Measurements from ENCODE around the gene SESN2.
A peak's percentile ranks its signal among the peaks of the same experiment; 100 is the strongest.

SESN2 gene

GRCh38 chr1:28280977-28281381 lies 21.7 kb downstream of the SESN2 start:
- H3K4me2 ChIP-seq: no peak overlapping the region
- H4K20me1 ChIP-seq: no peaks in the 10 kb centered on the region
- no peak for TF ChIP-seq Cebpa-rat (IDR thresholded peaks at IDR 0.05)
- no peak overlapping the region for H3K4me3 ChIP-seq
- no peak overlapping the region for H3K27ac ChIP-seq
- peaks cover 9% of the 10 kb centered on the region for H3K4me1 ChIP-seq
- H3K9ac ChIP-seq: no peak overlapping the region
- no peaks in the 10 kb centered on the region for H3K9me3 ChIP-seq
- H3K27me3 ChIP-seq: no peaks in the 10 kb centered on the region
- peaks cover 78% of the 10 kb centered on the region for H3K36me3 ChIP-seq

DNA sequence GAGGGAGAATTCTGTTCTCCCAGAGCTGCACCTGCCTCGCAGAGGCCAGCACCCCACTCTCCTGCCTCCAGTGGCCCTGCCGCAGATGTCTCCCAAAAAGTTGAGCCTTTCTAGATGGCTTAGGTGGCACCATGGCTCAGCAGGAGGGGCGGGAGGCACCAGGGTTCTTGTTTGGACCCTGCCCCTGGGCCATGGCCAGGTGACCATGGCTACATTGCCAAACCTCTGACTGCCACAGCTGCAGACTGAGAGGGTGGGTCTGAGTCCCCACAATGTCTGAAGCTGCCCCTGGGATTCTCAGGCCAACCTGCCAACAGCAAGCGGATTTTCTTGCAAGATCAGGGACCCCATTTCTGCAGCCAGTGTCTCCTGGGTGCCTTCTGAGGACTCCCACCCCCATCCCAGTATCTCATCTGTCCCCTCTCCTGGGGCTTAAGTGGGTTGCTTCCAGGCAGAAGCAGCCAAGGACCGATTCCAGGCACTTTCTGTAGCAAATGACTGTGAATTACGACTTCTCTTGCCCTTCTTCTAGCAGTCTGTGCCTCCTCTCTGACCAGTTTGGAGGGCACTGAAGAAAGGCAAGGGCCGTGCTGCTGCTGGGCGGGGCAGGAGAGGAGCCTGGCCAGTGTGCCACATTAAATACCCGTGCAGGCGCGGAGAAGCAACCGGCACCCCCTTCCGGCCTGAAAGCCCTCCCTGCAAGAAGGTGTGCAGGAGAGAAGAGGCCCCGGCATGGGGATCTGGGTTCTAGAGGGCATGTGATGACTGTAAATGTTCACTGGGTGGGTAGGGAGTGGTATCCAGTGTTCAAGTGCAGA lies 22.5 kb downstream of the SESN2 start:
- no peak overlapping the region for H3K9ac ChIP-seq
- H3K4me2 ChIP-seq: no peak overlapping the region
- H3K36me3 ChIP-seq: peaks cover 69% of the 10 kb centered on the region
- no peak for TF ChIP-seq Cebpa-rat (IDR thresholded peaks at IDR 0.05)
- no peak overlapping the region for H3K4me3 ChIP-seq
- H3K4me1 ChIP-seq: peaks cover 9% of the 10 kb centered on the region
- H3K27me3 ChIP-seq: no peaks in the 10 kb centered on the region
- no peaks in the 10 kb centered on the region for H4K20me1 ChIP-seq
- H3K9me3 ChIP-seq: no peaks in the 10 kb centered on the region
- H3K27ac ChIP-seq: no peak overlapping the region

- TF ChIP-seq Cebpa-rat (IDR thresholded peaks at IDR 0.05): no peak
These were observed 23.4 kb downstream of the SESN2 start for GRCh38 chr1:28282426-28283407.

GRCh38 chr1:28286111-28286510 lies 26.8 kb downstream of the SESN2 start:
- Histone ChIP-seq H4K20me1 (no peaks in the 10 kb centered on the region), H3K36me3 (peaks cover 26% of the 10 kb centered on the region), H3K4me1 (peaks cover 9% of the 10 kb centered on the region), H3K9ac (no peak overlapping the region), H3K9me3 (no peaks in the 10 kb centered on the region), H3K27me3 (no peaks in the 10 kb centered on the region), H3K4me3 (no peak overlapping the region), H3K27ac (no peak overlapping the region), H3K4me2 (no peak overlapping the region)
- TF ChIP-seq Cebpa-rat (IDR thresholded peaks at IDR 0.05): no peak

More at GRCh38 chr1:28282426-28283407, 23.4 kb downstream of the SESN2 start:
- Histone ChIP-seq H3K27ac (no peak overlapping the region; the same call in 1 of the 2 replicates), H3K4me2 (peak overlapping the region; percentile 29), H4K20me1 (no peaks in the 10 kb centered on the region), H3K9me3 (no peaks in the 10 kb centered on the region), H3K4me1 (peaks cover 9% of the 10 kb centered on the region), H3K36me3 (peaks cover 60% of the 10 kb centered on the region), H3K9ac (no peak overlapping the region), H3K4me3 (no peak overlapping the region), H3K27me3 (no peaks in the 10 kb centered on the region)

DNA sequence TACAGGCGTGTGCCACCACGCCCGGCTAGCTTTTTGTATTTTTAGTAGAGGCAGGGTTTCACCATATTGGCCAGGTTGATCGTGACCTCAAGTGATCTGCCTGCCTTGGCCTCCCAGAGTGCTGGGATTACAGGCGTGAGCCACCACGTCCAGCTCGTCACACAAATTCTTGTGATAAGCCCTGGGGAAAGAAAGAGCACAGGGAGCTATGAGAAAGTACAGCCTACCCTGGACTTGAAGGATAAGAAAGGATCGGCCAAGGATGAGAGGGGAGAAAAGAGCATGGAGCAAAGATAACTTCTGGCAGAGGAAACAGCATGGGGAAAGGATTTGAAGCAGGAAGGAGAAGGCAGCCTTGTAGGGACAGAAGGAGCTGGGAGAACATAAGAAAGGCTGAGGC lies 29.2 kb downstream of the SESN2 start:
- Histone ChIP-seq H3K27me3 (no peaks in the 10 kb centered on the region), H3K27ac (no peak overlapping the region), H3K4me1 (no peaks in the 10 kb centered on the region), H3K36me3 (peaks cover 3% of the 10 kb centered on the region; the same call in 1 of the 2 replicates), H3K9me3 (no peaks in the 10 kb centered on the region), H3K9ac (no peak overlapping the region), H3K4me2 (no peak overlapping the region), H4K20me1 (no peaks in the 10 kb centered on the region), H3K4me3 (no peak overlapping the region)
- TF ChIP-seq Cebpa-rat (IDR thresholded peaks at IDR 0.05): no peak

DNA sequence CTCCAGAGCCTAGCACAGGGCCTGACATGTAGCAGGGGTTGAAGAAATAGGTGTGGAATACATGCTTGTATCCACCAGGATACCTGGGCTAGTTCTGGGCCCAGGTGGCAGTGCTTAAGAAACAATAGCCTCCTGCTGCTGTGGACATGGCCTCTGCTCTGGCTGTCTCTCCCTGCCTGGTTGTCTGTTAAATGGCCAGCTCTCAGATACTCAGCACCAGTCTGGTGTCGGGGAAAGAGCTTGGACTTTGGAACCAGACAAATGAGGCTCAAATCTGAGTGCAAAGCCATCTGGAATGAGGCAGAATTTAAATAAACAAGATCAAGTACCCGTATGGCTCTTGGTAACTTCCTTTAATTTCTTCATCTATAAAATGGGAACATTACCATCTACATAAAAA lies 31.5 kb downstream of the SESN2 start:
- H3K4me1 ChIP-seq: no peaks in the 10 kb centered on the region

DNA sequence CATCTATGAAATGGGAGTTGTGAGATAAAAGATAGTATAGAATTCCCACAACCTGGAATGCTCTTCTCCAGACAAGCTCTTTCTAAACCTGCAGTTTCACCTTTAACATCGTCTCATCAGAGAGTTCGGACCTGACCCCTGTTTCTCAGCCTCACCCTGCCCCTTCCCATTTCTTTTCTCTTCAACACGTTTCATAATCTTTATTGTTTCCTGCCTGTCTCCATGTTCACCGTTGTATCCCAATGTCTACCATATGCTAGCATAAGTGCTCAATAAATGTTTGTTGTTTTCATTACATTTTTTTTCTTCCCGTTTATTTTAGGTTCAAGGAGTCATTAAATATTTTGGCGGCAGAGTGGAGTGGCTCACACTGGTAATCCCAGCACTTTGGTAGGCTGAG lies 32.4 kb downstream of the SESN2 start:
- no peak overlapping the region for H3K4me3 ChIP-seq
- no peak for TF ChIP-seq Cebpa-rat (IDR thresholded peaks at IDR 0.05)
- H3K27ac ChIP-seq: no peak overlapping the region
- H3K9me3 ChIP-seq: no peaks in the 10 kb centered on the region
- H4K20me1 ChIP-seq: no peaks in the 10 kb centered on the region
- no peaks in the 10 kb centered on the region for H3K36me3 ChIP-seq
- no peak overlapping the region for H3K9ac ChIP-seq
- H3K27me3 ChIP-seq: no peaks in the 10 kb centered on the region
- H3K4me1 ChIP-seq: no peaks in the 10 kb centered on the region
- no peak overlapping the region for H3K4me2 ChIP-seq

More for the DNA sequence above, 31.5 kb downstream of the SESN2 start:
- Histone ChIP-seq H4K20me1 (no peaks in the 10 kb centered on the region), H3K27ac (no peak overlapping the region), H3K27me3 (no peaks in the 10 kb centered on the region), H3K9me3 (no peaks in the 10 kb centered on the region), H3K4me3 (no peak overlapping the region), H3K36me3 (no peaks in the 10 kb centered on the region), H3K4me2 (no peak overlapping the region), H3K9ac (no peak overlapping the region)
- no peak for TF ChIP-seq Cebpa-rat (IDR thresholded peaks at IDR 0.05)

DNA sequence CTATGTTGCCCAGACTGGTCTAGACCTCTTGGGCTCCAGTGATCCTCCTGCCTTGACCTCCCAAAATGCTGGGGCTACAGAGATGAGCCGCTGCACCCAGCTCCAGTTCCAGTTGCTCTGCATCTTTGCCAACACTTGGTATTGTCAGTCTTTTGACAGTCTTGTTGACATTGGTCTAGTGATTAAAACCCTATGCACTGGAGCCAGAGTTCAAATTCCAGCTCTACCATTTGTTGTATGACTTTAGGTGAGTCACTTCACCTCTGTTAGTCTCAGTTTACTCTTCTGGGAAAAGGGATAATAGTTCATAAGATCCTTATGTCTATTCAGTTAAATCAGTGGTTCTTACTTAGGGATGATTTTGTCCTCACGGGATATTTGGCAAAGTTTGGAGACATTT lies 36.6 kb downstream of the SESN2 start:
- Histone ChIP-seq H3K27ac (no peak overlapping the region), H4K20me1 (no peaks in the 10 kb centered on the region), H3K4me1 (no peaks in the 10 kb centered on the region), H3K9me3 (no peaks in the 10 kb centered on the region), H3K27me3 (no peaks in the 10 kb centered on the region), H3K36me3 (no peaks in the 10 kb centered on the region), H3K4me2 (no peak overlapping the region), H3K9ac (no peak overlapping the region), H3K4me3 (no peak overlapping the region)
- no peak for TF ChIP-seq Cebpa-rat (IDR thresholded peaks at IDR 0.05)

- Histone ChIP-seq H3K4me2 (no peak overlapping the region), H3K27me3 (no peaks in the 10 kb centered on the region), H4K20me1 (no peaks in the 10 kb centered on the region), H3K4me1 (no peaks in the 10 kb centered on the region), H3K9ac (no peak overlapping the region), H3K4me3 (no peak overlapping the region), H3K9me3 (no peaks in the 10 kb centered on the region), H3K36me3 (no peaks in the 10 kb centered on the region), H3K27ac (no peak overlapping the region)
- no peak for TF ChIP-seq Cebpa-rat (IDR thresholded peaks at IDR 0.05)
These were observed 37.3 kb downstream of the SESN2 start for GRCh38 chr1:28296401-28297261.
